Measurements from ENCODE around the gene ZFAND3. TPM values are rescaled to one million over a fixed set of nuclear protein-coding genes. Genes with fewer than 3 reads are reported as not detected.

The ZFAND3 gene
- total and polyA plus RNA-seq, 12 donors, result 21.4 to 163 (median 46.3) TPM

- Histone ChIP-seq H3K4me3 (no peak overlapping the region), H3K4me1 (replicated peaks in 1 of 2) (peaks cover 6 to 50% of the 10 kb centered on the region in 2 donors)
- TF ChIP-seq CTCF (IDR thresholded peaks at IDR 0.05), result no peak
- TF ChIP-seq POLR2A (IDR thresholded peaks at IDR 0.05), result no peak
Observed at GRCh38 chr6:38032797-38033196, 213.3 kb downstream of the ZFAND3 start.

GRCh38 chr6:38033442-38033982 is 214.0 kb downstream of the ZFAND3 start:
- peaks cover 6 to 46% of the 10 kb centered on the region in 2 donors for H3K4me1 ChIP-seq (replicated peaks in 1 of 2)
- 54 to 72% (median 70%) methylated on average over 1 of the region's 1 CpG for WGBS, 4 donors
- intact Hi-C loops (cut with DNase I), result no loop called here

More at GRCh38 chr6:38032797-38033196, 213.3 kb downstream of the ZFAND3 start:
- H3K36me3 ChIP-seq (replicated peaks in 1 of 2), result no peaks in the 10 kb centered on the region
- WGBS, 4 donors, result 36 to 91% (median 85%) methylated on average over 1 of the region's 1 CpG
- H3K9me3 ChIP-seq (replicated peaks in 1 of 3), result no peaks in the 10 kb centered on the region
- no peak for DNase-seq
- intact Hi-C loops (cut with DNase I), result no loop called here
- H3K27ac ChIP-seq, result no peak overlapping the region
- H3K27me3 ChIP-seq, result no peaks in the 10 kb centered on the region

GRCh38 chr6:38034274-38034914 is 214.9 kb downstream of the ZFAND3 start:
- peaks cover 6 to 38% of the 10 kb centered on the region in 2 donors for H3K4me1 ChIP-seq (replicated peaks in 1 of 2)
- H3K9me3 ChIP-seq (replicated peaks in 1 of 3), result no peaks in the 10 kb centered on the region
- 83 to 96% (median 92%) methylated on average over 1 of the region's 1 CpG for WGBS, 4 donors
- no peaks in the 10 kb centered on the region for H3K27me3 ChIP-seq
- TF ChIP-seq CTCF (IDR thresholded peaks at IDR 0.05) (peak; percentile 24 to 53 (median 35)), POLR2A (IDR thresholded peaks at IDR 0.05) (no peak)
- no peak overlapping the region for H3K27ac ChIP-seq
- DNase-seq, result peak in 1 of 7 donors; percentile 10
- no peaks in the 10 kb centered on the region for H3K36me3 ChIP-seq (replicated peaks in 1 of 2)
- no peak overlapping the region for H3K4me3 ChIP-seq
- intact Hi-C loops (cut with DNase I), result no loop called here

More at GRCh38 chr6:38033442-38033982, 214.0 kb downstream of the ZFAND3 start:
- no peaks in the 10 kb centered on the region for H3K36me3 ChIP-seq (replicated peaks in 1 of 2)
- no peaks in the 10 kb centered on the region for H3K9me3 ChIP-seq (replicated peaks in 1 of 3)
- DNase-seq, result no peak
- H3K27me3 ChIP-seq, result no peaks in the 10 kb centered on the region
- H3K27ac ChIP-seq, result no peak overlapping the region
- H3K4me3 ChIP-seq, result no peak overlapping the region
- TF ChIP-seq POLR2A (IDR thresholded peaks at IDR 0.05) (no peak), CTCF (IDR thresholded peaks at IDR 0.05) (no peak)

- Histone ChIP-seq H3K9me3 (replicated peaks in 1 of 3) (no peaks in the 10 kb centered on the region), H3K27ac (no peak overlapping the region), H3K4me1 (replicated peaks in 1 of 2) (peaks cover 6 to 35% of the 10 kb centered on the region in 2 donors), H3K36me3 (replicated peaks in 1 of 2) (no peaks in the 10 kb centered on the region), H3K27me3 (no peaks in the 10 kb centered on the region), H3K4me3 (no peak overlapping the region)
- intact Hi-C loops (cut with DNase I), result no loop called here
- DNase-seq, result no peak
- no peak for TF ChIP-seq POLR2A (IDR thresholded peaks at IDR 0.05)
- TF ChIP-seq CTCF (IDR thresholded peaks at IDR 0.05), result no peak
- WGBS, 4 donors, result 93 to 100% (median 96%) methylated on average over 1 of the region's 1 CpG
Observed at GRCh38 chr6:38035478-38035877, 216.0 kb downstream of the ZFAND3 start.

All from adrenal gland (tissue), 12 donors.